HG02610 (cell line): ENCODE measurements around the gene RUNX1.

ENCODE experiments used
- ATAC-seq: cut with Tn5 transposase; IDR thresholded peaks from one replicate; pipeline ENCODE4 v1.9.1; 2021; ENCODE audit warnings: mild to moderate bottlenecking, moderate library complexity; ENCODE audit not compliant: unreplicated experiment

RUNX1 gene

DNA sequence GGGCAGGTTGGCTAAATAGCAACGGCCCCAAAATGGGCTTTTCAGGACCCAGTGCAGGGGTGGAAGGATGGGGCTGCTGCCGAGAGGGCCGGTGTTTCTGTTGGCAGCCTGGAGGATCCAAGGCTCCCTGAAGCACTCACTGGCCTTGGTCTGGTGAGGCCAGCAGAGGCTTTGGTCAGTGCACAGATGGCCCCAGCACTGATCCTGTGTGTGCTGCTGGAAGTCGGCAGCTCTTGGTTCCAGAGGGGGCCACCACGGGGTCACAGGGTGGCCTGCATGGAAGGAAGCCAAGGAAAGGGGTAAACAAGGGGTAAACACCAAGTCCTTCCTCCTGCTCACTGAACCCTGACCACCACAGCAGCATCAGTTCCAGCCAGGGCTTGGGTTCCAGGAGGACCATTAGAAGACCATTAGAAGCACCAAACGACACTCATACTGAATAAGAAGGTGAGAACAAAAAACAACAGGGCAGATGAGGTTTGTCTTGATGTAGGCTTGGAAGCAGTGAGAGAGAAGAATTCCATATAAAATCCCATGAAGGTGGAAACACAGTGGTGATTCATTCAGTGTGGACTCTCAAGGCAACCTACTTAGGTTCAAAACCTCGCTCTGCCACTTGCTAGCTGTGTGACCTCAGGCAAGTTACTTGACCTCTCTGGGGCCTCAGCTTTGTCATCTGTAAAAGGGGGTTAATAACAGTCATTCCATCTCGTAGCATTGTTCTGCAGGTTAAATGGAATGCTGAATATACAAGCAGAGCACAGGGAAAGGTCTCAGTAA is 184.5 kb downstream of the RUNX1 start:
- no peak for ATAC-seq

DNA sequence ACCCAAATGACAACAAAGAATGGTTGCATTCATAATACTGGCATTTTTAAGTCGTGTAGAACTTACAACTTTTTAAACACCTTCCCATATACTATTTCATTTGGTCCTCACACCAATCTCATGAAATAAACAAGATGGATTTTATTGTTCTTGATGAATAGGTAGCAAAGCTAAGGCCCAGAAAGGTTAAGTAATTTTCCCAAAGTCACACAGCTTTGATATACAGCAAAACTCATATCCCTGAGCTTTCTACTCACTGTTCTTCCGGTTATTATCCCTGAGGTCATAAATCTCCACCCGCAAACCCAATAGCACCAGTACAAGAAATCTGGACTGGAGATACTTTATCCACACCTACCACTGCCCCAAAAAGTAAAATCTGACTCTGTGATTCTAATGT is 186.2 kb downstream of the RUNX1 start:
- no peak for ATAC-seq

DNA sequence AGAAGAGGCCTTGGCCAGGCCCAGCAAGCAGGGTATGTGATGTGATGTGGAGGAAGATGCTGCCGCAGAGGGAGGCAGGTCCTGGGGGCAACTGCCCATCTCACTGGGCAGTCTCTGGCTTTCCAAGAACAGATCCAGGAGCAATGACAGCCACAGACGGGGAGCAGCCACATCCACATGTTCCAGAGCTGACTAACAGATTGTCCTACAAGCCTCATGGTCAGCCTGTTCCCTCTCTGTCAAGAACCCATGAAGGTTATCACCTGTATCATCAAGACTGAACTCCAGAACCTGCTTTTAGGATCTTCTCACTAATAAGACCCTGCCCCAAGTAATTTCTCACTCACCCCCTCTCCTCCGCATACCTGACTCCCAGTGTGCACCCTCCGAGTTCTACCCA is 187.8 kb downstream of the RUNX1 start:
- no peak for ATAC-seq

DNA sequence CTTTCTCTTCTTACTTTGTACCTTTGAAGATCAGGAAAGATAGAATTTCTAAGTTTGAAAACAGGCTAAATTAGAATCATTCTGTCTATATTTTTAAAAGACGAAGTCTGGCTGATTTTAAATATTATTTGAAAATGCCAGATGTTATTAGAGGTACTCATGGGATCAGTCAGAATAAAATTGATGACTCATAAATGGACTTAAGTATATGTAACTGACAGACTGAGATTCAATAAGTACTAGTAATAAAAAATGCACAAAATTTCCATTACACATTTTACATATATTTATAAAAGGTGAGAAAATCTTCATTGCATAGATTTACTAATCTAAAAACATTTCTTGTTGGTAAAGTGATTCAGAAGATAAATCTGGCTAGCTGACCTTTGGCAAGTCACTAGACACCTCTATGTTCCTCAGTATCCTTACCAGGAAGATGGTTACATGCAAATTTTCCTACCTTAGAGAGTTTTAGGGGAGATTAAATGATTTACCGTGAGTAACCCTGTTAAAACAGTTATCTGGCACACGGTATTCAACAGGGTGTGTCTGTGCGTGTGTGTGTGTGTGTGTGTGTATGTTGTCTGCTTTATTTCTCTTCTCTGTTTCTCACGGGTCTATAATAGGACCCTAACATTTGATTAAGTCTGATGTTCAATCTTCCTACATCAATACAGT is 189.0 kb downstream of the RUNX1 start:
- no peak for ATAC-seq

DNA sequence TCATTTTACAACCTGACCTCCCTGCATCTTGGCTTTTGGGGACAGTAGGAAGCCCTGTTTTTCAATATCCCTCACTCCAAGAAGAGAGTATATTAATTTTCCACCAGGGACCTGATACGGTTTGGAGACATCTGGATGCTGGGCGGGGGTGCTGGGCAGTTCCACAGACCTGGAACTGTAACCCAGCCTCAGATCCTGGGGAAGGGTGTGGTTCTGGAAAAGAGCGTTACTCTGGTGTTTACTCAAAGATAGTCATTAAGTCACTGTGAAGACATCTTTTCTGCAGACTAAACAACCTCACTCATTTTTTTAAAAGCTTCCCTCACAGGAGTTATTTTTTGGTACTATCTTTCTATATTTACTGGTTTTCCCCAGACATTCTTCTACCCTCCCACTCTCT is 190.5 kb downstream of the RUNX1 start:
- ATAC-seq, result no peak

DNA sequence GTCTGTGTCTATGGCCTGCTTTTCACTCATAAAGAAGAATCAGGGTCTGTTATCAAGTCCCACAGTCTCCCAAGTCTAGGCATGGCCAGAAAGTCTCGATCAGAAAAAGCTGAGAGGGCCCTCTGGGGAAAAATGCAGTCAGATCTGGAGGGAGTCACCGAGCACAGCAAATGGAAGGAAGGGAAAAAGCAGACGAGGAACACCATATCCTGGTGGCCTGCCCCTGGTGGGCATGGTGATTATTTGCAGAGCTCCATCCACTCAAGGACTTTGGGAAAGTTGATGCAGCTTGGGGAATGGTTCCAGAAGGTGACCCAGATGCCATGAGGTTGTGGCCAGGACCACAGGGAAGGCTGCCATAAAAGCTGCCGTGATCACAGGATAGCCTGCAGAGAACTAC is 191.2 kb downstream of the RUNX1 start:
- ATAC-seq, result no peak

DNA sequence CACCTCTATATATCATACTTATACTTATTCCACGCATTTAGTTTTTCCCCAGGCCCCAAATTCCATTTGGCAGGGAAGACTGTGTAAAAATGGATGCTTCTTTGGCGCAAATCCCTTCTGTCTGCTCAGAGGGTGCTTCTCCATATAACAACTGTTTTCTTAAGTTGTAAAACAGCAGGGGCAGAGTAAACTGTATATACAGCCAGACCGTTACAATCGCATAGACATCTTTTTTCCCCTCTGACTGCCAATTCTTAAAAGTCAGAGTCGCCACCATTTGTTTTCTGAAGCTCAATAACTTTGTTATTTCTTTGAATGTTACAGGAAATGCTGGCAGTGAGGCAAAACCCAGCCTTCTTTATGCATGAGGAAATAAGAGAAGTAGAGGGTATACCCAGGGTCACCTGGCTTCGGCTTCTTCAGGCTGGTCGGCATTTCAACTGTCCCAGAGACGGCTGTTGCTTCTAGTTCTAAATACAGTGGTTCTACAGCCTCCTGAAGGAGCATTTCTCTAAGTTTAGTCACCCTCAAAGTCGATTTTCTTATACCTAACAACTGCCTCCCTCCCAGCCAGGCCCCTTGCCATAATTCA is 191.9 kb downstream of the RUNX1 start:
- ATAC-seq, result no peak

DNA sequence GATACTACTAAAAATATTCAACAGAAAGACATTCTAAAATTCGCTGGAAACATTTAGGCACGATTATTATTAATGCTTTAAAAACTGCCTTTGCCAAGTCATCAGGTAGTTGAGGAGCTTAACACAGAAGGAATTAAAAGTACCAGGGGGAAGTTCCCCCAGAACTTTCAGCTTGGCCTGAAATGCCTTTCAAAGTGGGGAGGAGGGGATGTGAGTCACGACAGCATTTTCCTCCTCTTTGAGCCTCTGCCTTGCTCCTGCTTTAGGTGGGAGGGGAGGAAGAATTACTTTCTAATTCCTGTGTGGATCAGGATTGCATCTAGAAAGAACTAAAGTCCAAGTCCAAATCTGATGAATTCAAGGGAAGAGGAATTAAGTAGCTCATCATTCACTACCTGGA is 196.7 kb downstream of the RUNX1 start:
- ATAC-seq, result no peak

DNA sequence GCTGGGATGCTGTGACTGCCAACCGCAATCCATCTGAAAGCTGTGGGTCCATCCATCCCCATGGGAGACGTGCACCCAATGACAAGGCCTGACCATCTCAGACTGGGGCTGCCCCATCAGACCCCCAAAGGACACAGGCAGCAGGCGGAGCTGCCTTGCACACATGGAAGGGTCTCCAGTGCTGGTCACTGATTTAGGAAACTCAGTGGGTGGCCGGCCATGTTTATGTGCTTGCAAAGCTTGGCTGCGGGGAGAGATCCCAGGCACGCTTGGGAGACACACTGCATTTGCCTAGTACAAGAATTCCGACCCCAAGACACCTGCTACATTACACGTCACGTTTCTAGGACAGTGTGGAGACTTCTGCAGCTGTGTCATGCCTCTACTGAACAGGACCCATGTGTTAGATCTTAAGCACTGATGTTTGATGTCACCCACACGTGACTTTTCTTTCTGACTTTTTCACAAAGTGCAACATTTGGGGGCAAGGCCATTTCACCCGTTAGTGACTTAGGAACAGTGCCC is 198.9 kb downstream of the RUNX1 start:
- no peak for ATAC-seq

DNA sequence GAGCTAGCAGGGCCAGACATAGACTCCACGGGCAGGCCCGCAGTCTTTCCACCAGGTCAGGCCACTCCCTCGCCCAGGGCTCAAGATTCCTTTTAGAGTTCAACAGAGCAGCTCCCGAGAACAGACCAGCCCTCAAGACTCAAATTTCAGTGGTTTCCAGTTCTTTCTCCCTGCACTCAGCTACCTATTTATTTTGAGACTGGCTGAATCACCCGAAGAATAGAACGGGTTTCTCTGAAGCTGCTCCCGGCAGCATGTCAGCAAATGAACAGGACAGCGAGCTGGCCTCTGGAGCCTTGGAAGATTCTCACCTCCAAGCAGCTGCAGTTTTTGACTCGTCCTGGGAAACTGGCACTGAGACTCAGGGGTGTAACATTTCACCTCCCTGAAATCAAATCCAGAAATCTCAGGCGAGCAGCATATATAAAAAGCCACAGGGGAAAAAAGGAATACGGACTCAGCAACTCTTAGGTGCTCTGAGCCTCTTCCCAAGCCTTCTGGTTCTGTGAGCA is 202.4 kb downstream of the RUNX1 start:
- ATAC-seq, result no peak

DNA sequence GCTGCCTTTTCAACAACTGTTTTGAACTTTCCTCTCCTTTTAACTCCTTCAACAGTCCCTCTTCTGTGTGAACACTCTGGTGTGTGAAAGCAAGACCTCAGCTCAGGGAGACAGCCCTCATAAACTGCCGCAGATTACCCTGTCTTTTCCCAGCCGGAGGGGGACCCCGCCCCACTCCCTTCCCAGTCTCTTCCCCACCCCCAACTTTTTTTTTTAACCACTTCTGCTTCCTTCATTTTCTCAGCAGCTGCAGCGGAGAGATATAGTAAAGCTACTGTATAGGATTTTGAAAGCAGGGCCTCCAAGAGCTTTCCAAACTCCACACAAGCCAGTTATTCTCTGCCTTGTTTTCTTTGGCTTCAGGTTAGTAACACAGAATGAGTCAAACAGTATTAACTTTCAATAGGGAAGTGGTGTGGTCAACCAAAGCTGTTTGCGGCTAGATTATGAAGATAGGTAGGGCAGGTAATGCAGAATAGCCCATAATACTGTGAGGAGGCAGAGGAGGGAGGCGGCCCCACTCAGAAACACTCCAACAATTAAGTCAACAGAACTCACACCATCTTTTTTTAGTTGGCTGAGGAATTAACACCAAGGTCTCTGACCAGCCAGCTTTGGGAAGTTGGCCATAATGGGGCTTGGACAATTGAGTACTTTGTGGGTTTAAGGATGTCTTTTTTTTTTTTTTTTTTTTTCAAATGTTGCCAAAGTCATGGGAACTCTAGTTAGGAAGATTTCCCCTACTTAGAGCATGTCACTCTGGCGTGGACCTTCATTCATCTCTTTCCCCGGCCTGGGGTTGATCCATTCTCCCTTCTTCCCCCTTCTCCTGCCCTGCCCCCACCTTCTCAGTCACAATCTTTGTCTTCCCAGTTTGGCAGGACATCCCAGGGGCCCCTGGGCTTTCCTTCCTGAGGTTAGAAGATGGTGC is 203.3 kb downstream of the RUNX1 start:
- peak; percentile 87 for ATAC-seq

DNA sequence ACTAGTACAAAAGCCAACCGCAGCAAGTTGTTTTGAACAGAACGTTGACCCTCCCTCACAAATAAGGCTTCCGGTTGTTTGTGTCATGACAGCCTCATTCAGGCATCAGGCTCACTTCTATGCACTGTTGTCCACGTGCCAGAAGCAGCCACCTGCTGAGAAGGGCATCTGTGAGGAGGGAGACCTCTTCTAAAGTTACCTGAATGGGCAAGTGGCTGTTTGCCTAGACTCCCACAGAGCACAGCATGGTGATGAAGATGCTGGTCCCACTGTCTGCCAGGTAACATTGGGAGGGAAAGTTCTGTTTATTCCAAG is 204.2 kb downstream of the RUNX1 start:
- ATAC-seq, result no peak

DNA sequence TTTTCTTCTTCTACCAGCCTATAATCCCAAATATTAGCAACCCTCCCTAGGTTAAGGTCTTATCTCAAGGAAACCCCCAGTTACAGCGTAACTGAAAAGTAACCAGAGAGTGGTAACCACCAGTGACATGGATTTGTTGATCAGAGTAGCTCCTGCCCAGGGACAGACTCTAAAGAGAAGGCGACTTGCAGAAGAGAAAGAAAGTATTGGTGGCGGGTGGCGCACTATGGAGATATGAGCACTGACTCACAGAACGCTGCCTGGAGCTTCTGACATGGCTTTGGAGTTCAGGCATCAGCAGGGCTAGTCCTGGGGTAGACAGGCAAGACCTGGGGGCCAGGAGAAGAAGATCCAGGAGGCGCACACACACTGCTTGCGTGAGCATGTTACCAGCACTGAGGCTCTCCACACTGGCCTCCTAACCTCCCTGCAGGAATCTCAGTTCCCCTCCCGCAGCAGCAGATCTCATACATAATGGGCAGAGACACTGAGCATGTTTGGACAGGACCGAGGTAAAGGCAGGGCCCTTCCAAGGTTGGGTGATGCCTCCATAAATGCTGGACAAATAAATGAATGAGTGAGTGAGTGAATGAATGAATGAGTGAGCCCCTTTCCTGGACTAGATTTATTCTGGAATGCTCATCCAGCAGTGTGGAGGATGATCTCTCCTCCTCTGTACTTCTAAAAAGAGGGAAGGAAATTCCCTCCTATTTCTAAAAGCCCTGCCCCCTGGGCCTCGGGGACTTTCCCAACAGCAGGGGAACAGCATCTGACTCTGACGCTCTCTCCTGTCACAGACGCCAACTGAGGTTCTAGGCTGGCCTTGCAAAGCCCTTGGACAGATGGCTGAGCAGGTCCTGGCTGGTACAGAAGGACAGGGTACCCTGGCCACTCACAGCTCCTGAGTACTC is 204.8 kb downstream of the RUNX1 start:
- no peak for ATAC-seq

DNA sequence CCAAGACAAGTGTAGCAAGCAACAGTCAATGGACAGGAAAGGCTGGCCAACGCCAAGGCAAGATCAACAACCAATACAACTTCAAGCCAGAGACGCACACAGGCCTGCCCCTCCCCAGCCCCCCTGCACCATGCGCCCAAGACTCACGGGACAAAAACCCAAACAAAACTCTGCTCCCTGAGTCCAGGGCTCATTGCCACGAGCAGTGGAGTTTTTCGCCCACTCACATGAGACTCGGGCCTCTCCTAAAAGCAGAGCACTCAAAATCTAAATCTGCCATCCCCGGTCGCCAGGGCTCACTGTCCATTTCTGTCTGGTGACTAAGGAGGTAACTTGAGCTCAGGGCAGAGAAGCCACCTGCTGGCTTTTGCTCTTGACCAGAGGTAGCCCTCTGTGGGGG is 205.5 kb downstream of the RUNX1 start:
- ATAC-seq, result no peak

DNA sequence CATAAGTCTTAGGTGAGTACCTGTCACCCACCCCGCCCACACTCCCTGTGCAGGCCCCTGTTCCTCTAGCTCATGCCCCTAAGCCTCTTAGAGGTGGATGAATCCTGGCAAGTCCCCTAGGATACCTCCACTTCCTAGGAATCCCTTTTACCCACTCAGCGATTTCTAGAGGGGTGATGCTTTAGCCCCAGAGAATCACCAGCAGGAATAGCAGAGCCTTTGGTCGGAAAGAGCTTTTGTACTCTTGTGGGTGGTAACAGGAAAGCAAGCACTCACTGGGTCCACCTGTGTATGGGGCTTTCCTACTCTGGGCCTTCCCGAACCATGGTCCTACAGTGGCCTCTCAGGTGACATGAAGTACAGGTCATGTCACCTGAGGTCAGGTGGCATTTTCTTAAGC is 207.9 kb downstream of the RUNX1 start:
- ATAC-seq, result no peak

DNA sequence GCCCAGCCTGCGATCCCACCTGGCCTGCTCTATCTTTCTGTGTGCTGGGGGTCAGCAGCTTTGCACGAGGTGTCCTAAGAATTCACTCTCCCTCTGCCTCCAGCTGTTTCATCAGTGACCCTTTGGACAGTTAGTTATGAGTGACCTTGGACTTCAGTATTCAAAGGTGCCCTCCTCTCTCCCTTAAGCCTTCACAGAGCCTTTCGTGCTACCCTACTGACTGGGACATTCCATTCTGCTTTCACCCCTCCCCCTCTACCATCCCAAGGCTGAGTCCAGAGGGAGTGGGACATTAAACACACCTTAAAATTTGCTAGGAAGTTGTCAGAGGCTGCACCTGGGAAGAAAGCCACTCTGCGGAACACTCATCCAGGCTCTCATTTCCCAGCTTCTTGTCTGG is 208.4 kb downstream of the RUNX1 start:
- no peak for ATAC-seq

DNA sequence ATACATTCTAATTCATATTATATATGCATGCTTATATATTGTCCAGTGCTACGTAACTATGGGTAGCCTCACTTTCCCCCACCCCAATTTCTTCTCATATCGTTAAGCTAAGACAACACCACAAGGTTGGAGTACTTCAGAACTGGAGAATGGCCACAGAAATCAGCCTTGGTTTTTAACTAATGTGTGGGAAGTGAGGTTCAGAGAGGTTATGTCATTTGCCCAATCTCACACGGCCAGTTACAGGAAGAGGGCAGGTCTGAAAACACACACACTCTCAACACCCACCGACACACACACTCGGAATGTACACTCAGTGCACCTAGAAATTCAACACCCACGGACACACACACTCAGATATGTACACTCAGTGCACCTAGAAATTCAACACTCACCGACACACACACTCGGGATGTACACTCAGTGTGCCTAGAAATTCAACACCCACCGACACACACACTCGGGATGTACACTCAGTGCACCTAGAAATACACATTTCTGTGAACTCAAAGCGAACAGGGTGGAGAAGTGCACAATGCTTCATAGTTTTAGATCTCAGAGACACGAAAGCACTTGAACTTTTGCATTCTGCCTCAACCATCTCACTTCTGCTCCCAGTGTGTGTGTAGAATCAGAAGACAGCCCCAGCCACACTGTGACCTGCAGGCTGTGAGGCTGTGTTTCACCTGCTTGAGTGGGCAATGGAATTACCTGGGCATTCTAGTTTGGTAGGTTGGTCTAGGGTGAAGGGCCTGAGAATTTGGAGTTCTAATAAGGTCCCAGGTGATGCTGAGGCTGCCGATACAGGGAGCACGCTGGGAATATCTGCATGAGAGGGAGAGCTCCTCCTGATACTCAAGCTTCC is 209.9 kb downstream of the RUNX1 start:
- ATAC-seq, result no peak

DNA sequence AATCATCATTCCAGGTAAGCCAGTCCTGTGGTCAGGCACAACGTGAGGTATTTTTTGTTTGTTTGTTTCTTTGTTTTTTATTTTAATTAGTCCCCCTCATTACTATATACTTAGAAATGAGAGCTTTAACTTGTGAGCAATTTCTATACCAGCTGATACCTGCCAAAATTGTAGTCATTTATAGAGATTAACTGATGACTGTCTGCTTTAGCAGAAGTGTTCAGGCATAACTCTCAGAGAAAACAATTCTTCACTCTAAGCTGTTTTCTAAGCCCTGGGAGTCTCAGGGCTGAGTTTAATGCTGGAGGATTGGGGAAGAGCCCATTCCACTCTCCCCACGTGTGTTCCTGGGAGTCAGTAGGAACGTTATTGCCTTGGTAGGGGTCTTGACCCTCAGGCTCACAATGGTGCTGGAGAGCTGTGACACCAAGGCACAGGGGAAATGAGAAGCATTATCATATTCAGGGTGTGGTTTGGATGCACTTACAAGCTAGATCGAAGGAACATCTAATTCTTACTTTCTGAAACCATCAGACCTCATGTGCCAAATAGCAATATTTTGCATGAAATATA is 212.1 kb downstream of the RUNX1 start:
- no peak for ATAC-seq
